Measurements from ENCODE around the gene AIM2.

The AIM2 gene

DNA sequence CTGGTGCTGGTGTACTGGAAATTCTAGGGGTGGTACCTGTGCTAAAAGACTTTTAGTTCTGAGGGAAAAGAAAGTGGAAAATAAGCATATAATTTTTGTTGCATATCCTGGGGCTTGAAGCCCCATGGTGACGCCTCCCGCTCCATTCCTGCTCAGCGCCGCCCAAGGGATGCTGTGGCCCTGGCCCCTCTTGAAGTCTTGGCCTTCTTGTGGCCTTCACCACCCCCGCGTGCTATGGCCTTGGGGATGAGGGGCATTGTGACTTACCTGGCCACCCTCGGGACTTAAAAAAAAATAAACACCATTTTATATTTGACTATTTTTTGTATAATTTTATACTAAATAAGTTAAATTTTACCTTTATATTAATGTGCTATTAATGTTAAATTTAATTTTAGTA lies 51.5 kb downstream of the AIM2 start:
- Histone ChIP-seq H3K4me1 (peaks cover 5% of the 10 kb centered on the region), H3K27me3 (no peaks in the 10 kb centered on the region), H3K4me2 (no peak overlapping the region), H3K9me3 (peaks cover 73% of the 10 kb centered on the region), H3K27ac (no peak overlapping the region), H3K4me3 (no peak overlapping the region), H3K9ac (no peak overlapping the region), H3K36me3 (peaks cover 97% of the 10 kb centered on the region), H4K20me1 (peaks cover 10% of the 10 kb centered on the region; the same call in 1 of the 2 replicates)
- no peak for TF ChIP-seq Cebpa-rat (IDR thresholded peaks at IDR 0.05)

DNA sequence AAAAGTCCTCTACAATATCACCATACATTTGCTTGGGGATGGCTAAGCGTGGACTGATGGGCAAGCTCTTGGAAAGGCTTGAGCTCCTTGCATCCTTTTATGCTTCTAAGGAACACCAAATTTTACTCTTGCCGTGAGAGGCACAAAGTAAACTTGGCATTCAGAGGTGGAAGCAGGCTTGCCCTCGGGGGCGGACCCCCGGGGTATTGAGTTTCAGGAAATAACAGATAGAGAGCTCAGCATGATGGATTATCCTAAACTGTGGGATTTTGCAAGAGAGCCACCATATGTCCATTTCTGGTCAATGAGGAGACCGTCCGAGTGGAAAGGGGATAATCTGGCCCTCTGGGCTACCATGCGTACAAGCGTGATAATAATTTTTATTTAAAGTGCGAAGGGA lies 52.8 kb downstream of the AIM2 start:
- Histone ChIP-seq H3K27ac (no peak overlapping the region), H3K4me3 (no peak overlapping the region), H3K27me3 (no peaks in the 10 kb centered on the region), H3K9me3 (peaks cover 60% of the 10 kb centered on the region), H3K4me2 (no peak overlapping the region), H3K9ac (no peak overlapping the region), H3K36me3 (peaks cover 97% of the 10 kb centered on the region), H4K20me1 (peaks cover 10% of the 10 kb centered on the region; the same call in 1 of the 2 replicates), H3K4me1 (no peaks in the 10 kb centered on the region)
- TF ChIP-seq Cebpa-rat (IDR thresholded peaks at IDR 0.05), result no peak

DNA sequence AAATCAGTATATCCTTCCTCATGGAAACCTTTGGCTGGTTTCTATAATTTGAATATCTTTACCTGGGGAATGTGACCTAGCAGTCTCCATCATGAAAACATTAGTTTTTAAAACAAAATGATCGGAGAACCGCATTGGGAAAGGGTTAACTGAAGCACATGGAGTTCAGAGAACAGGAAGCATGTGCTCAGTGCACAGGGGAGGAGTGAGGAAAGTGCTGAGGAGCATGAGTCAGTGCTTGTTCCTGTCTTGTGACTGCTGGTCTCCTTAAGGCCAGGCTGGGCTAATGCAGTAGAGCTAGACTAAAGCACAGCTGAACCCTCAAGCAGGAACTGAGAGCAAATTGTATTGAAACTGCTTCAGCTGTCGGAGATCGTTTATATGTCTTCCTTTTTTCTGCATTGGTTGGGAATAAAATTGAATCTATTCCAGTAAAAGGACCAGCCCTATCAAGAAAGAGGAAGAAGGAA lies 61.1 kb downstream of the AIM2 start:
- H3K9ac ChIP-seq, result no peak overlapping the region
- H3K27ac ChIP-seq, result 0 out of 2 replicates have a peak overlapping the region, but pooled peaks have one; percentile 33
- H3K4me1 ChIP-seq, result peaks cover 41% of the 10 kb centered on the region
- 0 out of 2 replicates have a peak overlapping the region, but pooled peaks have one; percentile 21 for H3K4me3 ChIP-seq
- peaks cover 73% of the 10 kb centered on the region for H3K36me3 ChIP-seq
- H3K4me2 ChIP-seq, result peak overlapping the region; percentile 90
- TF ChIP-seq Cebpa-rat (IDR thresholded peaks at IDR 0.05), result no peak
- H3K9me3 ChIP-seq, result peaks cover 17% of the 10 kb centered on the region
- no peaks in the 10 kb centered on the region for H3K27me3 ChIP-seq
- no peaks in the 10 kb centered on the region for H4K20me1 ChIP-seq

DNA sequence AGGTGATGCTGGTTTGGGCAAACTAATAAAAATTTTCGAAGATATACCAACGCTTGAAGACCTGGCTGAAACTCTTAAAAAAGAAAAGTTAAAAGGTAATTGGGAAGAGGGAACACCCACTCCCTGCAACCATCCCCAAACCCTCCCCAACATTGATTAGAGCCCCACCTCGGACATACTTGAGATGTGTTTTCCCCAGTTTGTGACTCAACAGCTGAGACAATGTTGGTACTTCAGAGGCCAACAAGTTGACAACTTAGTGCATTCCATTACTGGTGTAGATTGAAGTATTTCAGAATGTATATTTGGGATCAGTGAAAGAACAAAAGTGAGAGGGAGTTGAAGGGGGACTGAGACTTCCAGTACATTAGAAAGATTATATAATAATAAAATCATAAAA lies 61.7 kb downstream of the AIM2 start:
- Histone ChIP-seq H4K20me1 (no peaks in the 10 kb centered on the region), H3K9me3 (peaks cover 17% of the 10 kb centered on the region), H3K4me3 (0 out of 2 replicates have a peak overlapping the region, but pooled peaks have one; percentile 21), H3K4me1 (peaks cover 41% of the 10 kb centered on the region), H3K9ac (no peak overlapping the region), H3K27ac (0 out of 2 replicates have a peak overlapping the region, but pooled peaks have one; percentile 33), H3K4me2 (peak overlapping the region; percentile 90), H3K36me3 (peaks cover 66% of the 10 kb centered on the region), H3K27me3 (no peaks in the 10 kb centered on the region)
- TF ChIP-seq Cebpa-rat (IDR thresholded peaks at IDR 0.05), result no peak

DNA sequence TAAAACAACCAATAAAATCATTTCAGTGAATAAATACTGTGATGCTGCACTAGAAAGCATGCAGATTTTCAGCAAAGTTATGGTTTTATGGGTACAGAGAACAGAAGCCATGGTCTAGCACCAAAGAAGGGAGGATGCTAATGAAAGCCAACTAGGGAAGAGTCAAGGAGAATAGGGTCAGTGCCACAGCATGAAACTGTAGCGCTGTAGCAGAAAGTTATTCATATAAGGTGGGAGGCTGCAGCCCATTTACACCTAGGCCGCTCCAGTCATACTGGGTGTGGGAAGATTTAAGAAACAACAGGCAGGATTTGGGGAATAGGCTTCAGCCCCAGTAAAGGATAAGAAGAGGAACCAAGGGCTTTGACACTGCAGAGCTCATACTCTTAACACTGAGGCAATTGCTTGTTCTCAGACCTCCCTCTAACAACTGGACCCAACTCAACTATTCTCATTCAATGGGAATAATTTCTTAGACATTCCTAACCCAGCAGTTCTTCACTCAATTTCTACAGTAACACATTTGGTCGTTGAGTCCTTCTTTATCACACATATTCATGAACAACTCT lies 62.5 kb downstream of the AIM2 start:
- Histone ChIP-seq H3K4me1 (peaks cover 47% of the 10 kb centered on the region), H3K4me2 (peak overlapping the region; percentile 90), H3K36me3 (peaks cover 59% of the 10 kb centered on the region), H4K20me1 (no peaks in the 10 kb centered on the region), H3K9ac (no peak overlapping the region), H3K9me3 (peaks cover 17% of the 10 kb centered on the region), H3K27ac (no peak overlapping the region), H3K27me3 (no peaks in the 10 kb centered on the region), H3K4me3 (peak overlapping the region; percentile 28; the same call in 1 of the 2 replicates)
- TF ChIP-seq Cebpa-rat (IDR thresholded peaks at IDR 0.05), result no peak

DNA sequence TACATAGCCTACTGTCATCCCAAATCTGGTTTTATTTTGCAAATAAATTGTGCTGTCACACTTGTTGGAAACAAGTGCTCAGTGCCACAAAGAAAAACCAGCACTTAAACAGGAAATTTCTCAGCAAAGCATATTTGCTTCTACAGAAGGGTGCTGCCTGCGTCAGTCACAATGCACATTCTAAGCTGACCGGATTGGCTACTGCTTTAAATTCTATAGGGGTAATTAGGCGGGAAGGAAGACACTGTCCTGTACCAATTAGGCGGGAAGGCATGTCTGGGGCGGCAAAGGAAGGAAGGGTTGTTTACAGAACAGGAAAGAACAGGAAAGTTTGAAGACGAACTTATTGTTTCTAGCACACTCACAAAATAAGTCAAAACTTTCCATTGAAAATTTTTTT lies 64.1 kb downstream of the AIM2 start:
- Histone ChIP-seq H3K36me3 (peaks cover 43% of the 10 kb centered on the region), H3K9me3 (peaks cover 17% of the 10 kb centered on the region), H3K27me3 (no peaks in the 10 kb centered on the region), H3K4me3 (peak overlapping the region; percentile 76), H3K27ac (peak overlapping the region; percentile 90), H4K20me1 (no peaks in the 10 kb centered on the region), H3K4me2 (peak overlapping the region; percentile 90), H3K9ac (peak overlapping the region; percentile 64), H3K4me1 (peaks cover 56% of the 10 kb centered on the region)
- no peak for TF ChIP-seq Cebpa-rat (IDR thresholded peaks at IDR 0.05)

All from BLaER1 (cell line).